ENCODE measurements around the gene MT2A. TPM values are rescaled to one million over a fixed set of nuclear protein-coding genes. Genes with fewer than 3 reads are reported as not detected.
"Not testable (repeated sequence)": the region's sequence is repeated elsewhere in the genome, so short reads cannot be mapped to it uniquely, and the experiment has no call there.

MT2A gene
- total and polyA plus RNA-seq, 4 donors = 146 to 1,681 (median 847) TPM

- H3K4me1 ChIP-seq (ENCODE audit: control insufficient read depth in 1 of 2, insufficient read depth in 2 of 2, low read length in 2 of 2); H3K27me3 ChIP-seq (ENCODE audit: control insufficient read depth in 1 of 2, insufficient read depth in 2 of 2, low read length in 1 of 2); H3K36me3 ChIP-seq (ENCODE audit: control insufficient read depth in 1 of 2, insufficient read depth in 2 of 2, low read length in 1 of 2); intact Hi-C loops (cut with DNase I); ATAC-seq (ENCODE audit: low FRiP score); H3K4me3 ChIP-seq (ENCODE audit: low read length in 2 of 2); H3K9me3 ChIP-seq (ENCODE audit: control insufficient read depth, low read length); H3K27ac ChIP-seq (ENCODE audit: low read depth in 1 of 2, low read length in 2 of 2); DNase-seq: not testable (repeated sequence)
- WGBS, 2 donors = 67 to 81% methylated on average over 4 of the region's 4 CpGs
These were observed 13.5 kb downstream of the MT2A start for GRCh38 chr16:56621665-56622445.

DNA sequence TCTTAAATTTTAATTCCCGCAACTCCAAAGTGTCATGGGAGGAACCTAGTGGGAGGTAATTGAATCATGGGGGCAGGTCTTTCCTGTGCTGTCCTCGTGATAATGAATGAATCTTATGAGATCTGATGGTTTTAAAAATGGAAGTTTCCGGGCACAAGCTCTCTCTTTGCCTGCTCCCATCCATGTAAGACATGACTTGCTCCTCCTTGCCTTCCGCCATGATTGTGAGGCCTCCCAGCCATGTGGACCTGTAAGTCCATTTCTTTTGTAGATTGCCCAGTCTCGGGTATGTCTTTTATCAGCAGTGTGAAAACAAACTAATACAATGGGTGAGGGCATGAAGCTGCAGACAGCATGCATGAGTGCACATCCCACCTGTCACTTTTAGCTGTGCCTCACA lies 14.8 kb downstream of the MT2A start:
- H3K27ac ChIP-seq (ENCODE audit: low read depth in 1 of 2, low read length in 2 of 2); H3K9me3 ChIP-seq (ENCODE audit: control insufficient read depth, low read length); ATAC-seq (ENCODE audit: low FRiP score); DNase-seq; H3K36me3 ChIP-seq (ENCODE audit: control insufficient read depth in 1 of 2, insufficient read depth in 2 of 2, low read length in 1 of 2); H3K4me3 ChIP-seq (ENCODE audit: low read length in 2 of 2); intact Hi-C loops (cut with DNase I); H3K4me1 ChIP-seq (ENCODE audit: control insufficient read depth in 1 of 2, insufficient read depth in 2 of 2, low read length in 2 of 2); H3K27me3 ChIP-seq (ENCODE audit: control insufficient read depth in 1 of 2, insufficient read depth in 2 of 2, low read length in 1 of 2): not testable (repeated sequence)
- 96% methylated on average over 5 of the region's 5 CpGs for WGBS, 2 donors

- 94 to 95% methylated on average over 2 of the region's 2 CpGs for WGBS, 2 donors
- intact Hi-C loops (cut with DNase I) = no loop called here
- H3K36me3 ChIP-seq (ENCODE audit: control insufficient read depth in 1 of 2, insufficient read depth in 2 of 2, low read length in 1 of 2) = no peaks in the 10 kb centered on the region
These were observed 15.3 kb downstream of the MT2A start for GRCh38 chr16:56623637-56624036.

DNA sequence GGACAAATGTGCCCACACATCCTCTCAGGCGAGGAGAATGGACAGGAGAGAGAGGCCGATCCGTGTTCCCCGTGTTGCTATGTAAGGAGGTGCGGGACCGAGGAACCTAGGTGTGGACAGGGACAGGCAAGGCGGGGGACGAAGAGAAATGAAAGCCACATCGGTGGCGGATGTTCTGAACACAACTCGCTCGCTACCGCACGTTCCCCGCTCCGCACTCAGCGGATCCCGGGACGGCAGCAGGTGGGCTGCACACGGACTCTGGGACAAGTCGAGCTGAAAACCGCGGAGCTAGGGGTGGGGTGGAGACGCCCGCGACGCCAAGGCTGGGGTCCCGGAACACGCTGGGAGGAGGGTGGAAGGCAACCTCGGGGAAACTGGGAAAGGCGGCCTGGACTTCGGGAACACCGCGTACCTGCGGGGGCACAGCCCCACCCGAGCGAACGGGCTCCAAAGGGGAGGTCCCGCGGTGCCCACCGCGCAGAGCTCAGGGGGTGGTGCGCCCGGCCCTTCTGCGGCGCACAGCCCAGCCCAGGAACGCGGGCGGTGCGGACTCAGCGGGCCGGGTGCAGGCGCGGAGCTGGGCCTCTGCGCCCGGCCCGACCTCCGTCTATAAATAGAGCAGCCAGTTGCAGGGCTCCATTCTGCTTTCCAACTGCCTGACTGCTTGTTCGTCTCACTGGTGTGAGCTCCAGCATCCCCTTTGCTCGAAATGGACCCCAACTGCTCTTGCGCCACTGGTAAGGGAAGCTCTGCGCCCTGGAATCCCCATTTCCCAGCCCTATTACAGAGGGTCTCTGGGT lies 17.0 kb downstream of the MT2A start, which contains the start of gene MT1E:
Gene MT1E (plus strand): TSS at position 642 of the 803 bp plus-strand sequence. CDS start 71 bp downstream, at position 713.
- intact Hi-C loops (cut with DNase I) = no loop called here
- WGBS, 2 donors = 0 to 1% methylated on average over 57 to 62 of the region's 62 CpGs

More at GRCh38 chr16:56623637-56624036, 15.3 kb downstream of the MT2A start:
- Histone ChIP-seq H3K9me3 (ENCODE audit: control insufficient read depth, low read length) (no peaks in the 10 kb centered on the region), H3K27me3 (ENCODE audit: control insufficient read depth in 1 of 2, insufficient read depth in 2 of 2, low read length in 1 of 2) (no peaks in the 10 kb centered on the region), H3K4me1 (ENCODE audit: control insufficient read depth in 1 of 2, insufficient read depth in 2 of 2, low read length in 2 of 2) (no peaks in the 10 kb centered on the region), H3K27ac (ENCODE audit: low read depth in 1 of 2, low read length in 2 of 2) (no peak overlapping the region), H3K4me3 (ENCODE audit: low read length in 2 of 2) (no peak overlapping the region)
- DNase-seq (no peak), ATAC-seq (ENCODE audit: low FRiP score) (no peak)

DNA sequence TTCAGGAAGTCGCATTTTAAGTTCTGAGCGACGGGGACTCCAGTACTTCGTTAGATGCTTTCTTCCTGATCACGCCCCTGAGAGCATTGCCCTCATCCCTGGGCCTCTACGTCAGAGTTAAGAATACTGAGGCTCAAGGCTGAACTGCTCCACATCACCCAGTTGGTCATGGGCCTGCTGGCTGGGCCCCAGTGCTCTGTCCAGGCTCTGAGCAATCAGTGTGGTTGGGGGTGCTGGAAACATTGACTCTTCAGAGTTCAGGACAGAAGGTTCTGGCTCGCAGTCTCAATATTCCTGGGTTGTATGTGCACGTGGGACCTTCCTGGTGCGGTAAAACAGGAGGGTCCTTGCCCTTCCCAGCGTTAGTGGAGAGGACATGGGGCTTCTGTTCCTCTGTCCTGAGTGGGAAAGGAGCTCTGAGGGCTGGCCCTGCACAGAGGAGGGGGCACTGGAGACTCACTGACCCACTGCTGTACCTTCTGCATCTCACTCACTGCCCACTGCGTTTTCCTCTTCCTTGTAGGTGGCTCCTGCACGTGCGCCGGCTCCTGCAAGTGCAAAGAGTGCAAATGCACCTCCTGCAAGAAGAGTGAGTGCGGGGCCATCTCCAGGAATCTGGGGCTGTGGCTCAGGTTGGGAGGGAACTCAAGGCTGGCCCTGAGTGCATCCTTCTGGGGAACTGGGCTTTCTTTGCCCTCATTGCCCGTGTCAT lies 17.7 kb downstream of the MT2A start:
- WGBS, 2 donors = 3 to 5% methylated on average over 16 of the region's 16 CpGs
- Histone ChIP-seq H3K4me1 (ENCODE audit: control insufficient read depth in 1 of 2, insufficient read depth in 2 of 2, low read length in 2 of 2) (no peaks in the 10 kb centered on the region), H3K4me3 (ENCODE audit: low read length in 2 of 2) (peak overlapping the region; percentile 38 to 71), H3K9me3 (ENCODE audit: control insufficient read depth, low read length) (no peaks in the 10 kb centered on the region), H3K27me3 (ENCODE audit: control insufficient read depth in 1 of 2, insufficient read depth in 2 of 2, low read length in 1 of 2) (no peaks in the 10 kb centered on the region), H3K27ac (ENCODE audit: low read depth in 1 of 2, low read length in 2 of 2) (peak overlapping the region; percentile 43 to 95), H3K36me3 (ENCODE audit: control insufficient read depth in 1 of 2, insufficient read depth in 2 of 2, low read length in 1 of 2) (no peaks in the 10 kb centered on the region)
- peak; percentile 82 to 92 for DNase-seq
- peak; percentile 89 for ATAC-seq (ENCODE audit: low FRiP score)
- intact Hi-C loops (cut with DNase I) = loop anchor here in 1 of 2 donors (1.0 kb wide), 1 partner anchor 17 kb away; no protein-coding TSS in a partner anchor

More for the DNA sequence above, 17.0 kb downstream of the MT2A start, which contains the start of gene MT1E:
- Histone ChIP-seq H3K36me3 (ENCODE audit: control insufficient read depth in 1 of 2, insufficient read depth in 2 of 2, low read length in 1 of 2) (no peaks in the 10 kb centered on the region), H3K27me3 (ENCODE audit: control insufficient read depth in 1 of 2, insufficient read depth in 2 of 2, low read length in 1 of 2) (no peaks in the 10 kb centered on the region), H3K9me3 (ENCODE audit: control insufficient read depth, low read length) (no peaks in the 10 kb centered on the region), H3K4me1 (ENCODE audit: control insufficient read depth in 1 of 2, insufficient read depth in 2 of 2, low read length in 2 of 2) (no peaks in the 10 kb centered on the region), H3K4me3 (ENCODE audit: low read length in 2 of 2) (peak within 1 kb of the TSS; percentile 56 to 71), H3K27ac (ENCODE audit: low read depth in 1 of 2, low read length in 2 of 2) (peak within 1 kb of the TSS; percentile 83 to 95)
- ATAC-seq (ENCODE audit: low FRiP score) (peak; percentile 94), DNase-seq (peak; percentile 84 to 93)

- Histone ChIP-seq H3K9me3 (ENCODE audit: control insufficient read depth, low read length) (no peaks in the 10 kb centered on the region), H3K4me1 (ENCODE audit: control insufficient read depth in 1 of 2, insufficient read depth in 2 of 2, low read length in 2 of 2) (no peaks in the 10 kb centered on the region), H3K4me3 (ENCODE audit: low read length in 2 of 2) (peak overlapping the region; percentile 56 to 71), H3K27ac (ENCODE audit: low read depth in 1 of 2, low read length in 2 of 2) (peak overlapping the region; percentile 43 to 95), H3K27me3 (ENCODE audit: control insufficient read depth in 1 of 2, insufficient read depth in 2 of 2, low read length in 1 of 2) (no peaks in the 10 kb centered on the region), H3K36me3 (ENCODE audit: control insufficient read depth in 1 of 2, insufficient read depth in 2 of 2, low read length in 1 of 2) (no peaks in the 10 kb centered on the region)
- ATAC-seq (ENCODE audit: low FRiP score) (no peak), DNase-seq (no peak)
- WGBS, 2 donors = 1 to 6% methylated on average over 7 of the region's 7 CpGs
- intact Hi-C loops (cut with DNase I) = loop anchor here in 1 of 2 donors (1.0 kb wide), 1 partner anchor 17 kb away; no protein-coding TSS in a partner anchor
These were observed 18.3 kb downstream of the MT2A start for GRCh38 chr16:56626685-56627084.

GRCh38 chr16:56628486-56629350 lies 20.3 kb downstream of the MT2A start:
- Histone ChIP-seq H3K36me3 (ENCODE audit: control insufficient read depth in 1 of 2, insufficient read depth in 2 of 2, low read length in 1 of 2) (no peaks in the 10 kb centered on the region), H3K27ac (ENCODE audit: low read depth in 1 of 2, low read length in 2 of 2) (peak overlapping the region in 1 of 2 donors; percentile 48), H3K9me3 (ENCODE audit: control insufficient read depth, low read length) (no peaks in the 10 kb centered on the region), H3K27me3 (ENCODE audit: control insufficient read depth in 1 of 2, insufficient read depth in 2 of 2, low read length in 1 of 2) (no peaks in the 10 kb centered on the region), H3K4me3 (ENCODE audit: low read length in 2 of 2) (no peak overlapping the region), H3K4me1 (ENCODE audit: control insufficient read depth in 1 of 2, insufficient read depth in 2 of 2, low read length in 2 of 2) (no peaks in the 10 kb centered on the region)
- DNase-seq (no peak), ATAC-seq (ENCODE audit: low FRiP score) (no peak)
- 73 to 77% methylated on average over 9 of the region's 9 CpGs for WGBS, 2 donors
- intact Hi-C loops (cut with DNase I) = no loop called here

All from aorta (tissue), 5 donors.